Measurements from ENCODE around the gene TEX14.

DNA sequence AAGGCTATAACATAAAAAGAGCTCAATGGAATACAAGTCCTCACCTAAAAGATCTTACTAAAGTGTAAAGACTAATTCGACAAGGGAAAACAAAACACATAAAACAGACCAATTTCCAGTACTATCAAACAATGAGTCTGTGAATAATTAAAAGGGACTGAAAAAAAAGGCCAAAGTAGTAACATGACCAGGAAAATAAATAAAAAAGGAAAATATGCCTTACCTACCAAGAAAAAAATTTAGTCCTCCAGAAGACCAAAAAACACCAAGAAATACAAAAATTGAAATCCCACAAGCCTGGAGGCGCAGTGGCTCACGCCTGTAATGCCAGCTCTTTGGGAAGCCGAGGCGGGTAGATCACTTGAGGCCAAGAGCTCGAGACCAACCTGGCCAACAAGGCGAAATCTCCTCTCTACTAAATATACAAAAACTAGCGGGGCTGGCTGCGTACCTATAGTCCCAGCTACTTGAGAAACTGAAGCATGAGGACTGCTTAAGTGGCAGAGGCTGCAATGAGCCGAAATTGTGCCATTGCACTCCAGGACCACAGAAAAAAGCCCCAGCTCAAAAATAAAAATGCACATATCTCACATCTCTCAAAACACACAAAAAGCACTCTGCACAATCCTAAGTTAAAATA lies 60.8 kb downstream of the TEX14 start:
- TF ChIP-seq POLR2A (IDR thresholded peaks at IDR 0.05): no peak
- no peak for TF ChIP-seq CTCF (IDR thresholded peaks at IDR 0.05)

Data from lower leg skin (tissue), 3 donors.